HEK293T (cell line): ENCODE measurements around the gene SELENOS.

Experiments used
- CTCF ChIA-PET: fragments of 350-600 bp; formaldehyde crosslinking; extraction: SDS; loops from one replicate; lab custom pipeline; 2021; ENCODE audit warnings: antibody characterized with exemption, inconsistent platforms; lab: Yijun Ruan, JAX
- POLR2A ChIA-PET: fragments of 350-600 bp; formaldehyde crosslinking; extraction: SDS; loops from one replicate; lab custom pipeline; 2020; ENCODE audit warnings: antibody characterized with exemption, inconsistent platforms; lab: Yijun Ruan, JAX
- DNase-seq: peaks from one replicate; pipeline ENCODE4 v3.0.0; 2012; ENCODE audit warnings: mixed read lengths; ENCODE audit errors: extremely low spot score
- ARNT ChIP-seq: fragments of 450-650 bp; IDR thresholded peaks from 2 replicates; pipeline ENCODE4 v1.6.1; 2017; ENCODE audit warnings: mild to moderate bottlenecking
- BHLHE40 ChIP-seq: fragments of 450-650 bp; IDR thresholded peaks from 2 replicates; pipeline ENCODE4 v1.6.1; 2016; ENCODE audit warnings: mild to moderate bottlenecking, moderate library complexity, borderline replicate concordance
- CTBP1 ChIP-seq: fragments of 450-650 bp; IDR thresholded peaks from 2 replicates; pipeline ENCODE4 v1.6.1; 2016; ENCODE audit warnings: borderline replicate concordance
- ELF4 ChIP-seq: fragments of 450-650 bp; IDR thresholded peaks from 2 replicates; pipeline ENCODE4 v1.6.1; 2017; ENCODE audit warnings: antibody characterized with exemption
- FOXA1 ChIP-seq: fragments of 450-650 bp; IDR thresholded peaks from 2 replicates; pipeline ENCODE4 v1.6.1; 2016; ENCODE audit warnings: mild to moderate bottlenecking
- FOXK2 ChIP-seq: fragments of 450-650 bp; IDR thresholded peaks from 2 replicates; pipeline ENCODE4 v1.6.1; 2016; ENCODE audit warnings: mild to moderate bottlenecking
- FOXM1 ChIP-seq: fragments of 450-650 bp; IDR thresholded peaks from 2 replicates; pipeline ENCODE4 v1.6.1; 2017; ENCODE audit warnings: mild to moderate bottlenecking, borderline replicate concordance
- HDGF ChIP-seq: fragments of 450-650 bp; IDR thresholded peaks from 2 replicates; pipeline ENCODE4 v1.6.1; 2017; ENCODE audit warnings: antibody characterized with exemption, borderline replicate concordance
- L3MBTL2 ChIP-seq: fragments of 450-650 bp; conservative IDR thresholded peaks from 2 replicates; pipeline ENCODE4 v1.6.1; 2016; ENCODE audit warnings: mild to moderate bottlenecking
- LEF1 ChIP-seq: fragments of 450-650 bp; IDR thresholded peaks from 2 replicates; pipeline ENCODE4 v1.6.1; 2017; ENCODE audit warnings: mild to moderate bottlenecking, borderline replicate concordance
- NFRKB ChIP-seq: fragments of 450-650 bp; IDR thresholded peaks from 2 replicates; pipeline ENCODE4 v1.6.1; 2016; ENCODE audit warnings: mild to moderate bottlenecking, moderate library complexity
- PKNOX1 ChIP-seq: fragments of 450-650 bp; IDR thresholded peaks from 2 replicates; pipeline ENCODE4 v1.6.1; 2016
- SP1 ChIP-seq: fragments of 450-650 bp; IDR thresholded peaks from 2 replicates; pipeline ENCODE4 v1.6.1; 2017
- SUZ12 ChIP-seq: fragments of 450-650 bp; IDR thresholded peaks from 2 replicates; pipeline ENCODE4 v1.6.1; 2016; ENCODE audit warnings: mild to moderate bottlenecking
- TARDBP ChIP-seq: fragments of 450-650 bp; IDR thresholded peaks from 2 replicates; pipeline ENCODE4 v1.6.1; 2016
- ZNF384 ChIP-seq: fragments of 450-650 bp; IDR thresholded peaks from 2 replicates; pipeline ENCODE4 v1.6.1; 2016

The SELENOS gene

GRCh38 chr15:101244889-101245668, 32.2 kb downstream of the SELENOS start:
- no peak for DNase-seq
- TF ChIP-seq FOXM1 (no peak), FOXK2 (no peak), SUZ12 (no peak), TARDBP (no peak), SP1 (no peak), PKNOX1 (no peak), L3MBTL2 (no peak)
- ChIA-PET CTCF (no interaction called here), POLR2A (no interaction called here)

DNA sequence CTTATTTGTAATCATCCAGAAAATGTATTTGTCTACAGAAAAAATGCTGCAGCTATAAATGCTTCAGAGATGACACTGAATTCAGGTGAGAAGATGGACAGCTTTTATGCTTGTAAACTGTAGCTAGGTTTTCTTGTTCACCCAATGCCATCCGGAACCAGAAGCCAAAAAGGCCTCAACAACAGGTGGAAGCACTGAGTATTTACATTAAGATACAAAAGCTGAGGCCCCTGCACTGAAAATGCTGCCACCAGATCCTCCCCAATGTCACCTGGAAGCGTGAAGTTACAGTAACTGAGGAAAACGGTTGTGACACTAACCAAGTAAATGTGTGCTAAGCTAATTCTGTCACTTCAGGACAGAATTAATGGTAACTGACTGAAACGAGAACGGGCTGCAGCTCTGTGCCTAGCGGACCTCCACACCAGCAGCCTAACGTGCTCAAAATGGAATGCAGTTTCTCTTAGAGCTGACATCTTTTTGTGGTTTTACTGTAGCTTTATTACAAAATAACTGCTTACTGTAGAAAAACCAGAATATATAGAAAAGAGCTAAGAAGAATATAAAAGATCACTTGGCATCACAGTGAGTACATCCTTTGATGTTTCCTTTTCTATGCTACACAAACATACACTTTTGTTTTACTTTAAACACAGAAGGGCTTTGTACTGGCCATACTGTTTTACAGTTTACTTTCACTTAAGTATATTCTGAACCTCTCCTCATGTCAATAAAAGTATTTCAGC, 33.1 kb downstream of the SELENOS start:
- no peak for TF ChIP-seq NFRKB
- no peak for TF ChIP-seq ARNT
- no peak for TF ChIP-seq ELF4
- TF ChIP-seq BHLHE40, result no peak
- no peak for TF ChIP-seq SUZ12
- TF ChIP-seq CTBP1, result no peak
- no peak for TF ChIP-seq SP1
- no peak for TF ChIP-seq ZNF384
- TF ChIP-seq LEF1, result no peak
- TF ChIP-seq FOXM1, result no peak
- TF ChIP-seq PKNOX1, result no peak
- ChIA-PET CTCF (interaction anchor here (1.0 kb wide), 1 partner anchor 154 kb away, joined by 3 read pairs; no protein-coding TSS in a partner anchor), POLR2A (no interaction called here)

GRCh38 chr15:101243420-101243819, 33.9 kb downstream of the SELENOS start:
- no peak for DNase-seq
- no peak for TF ChIP-seq BHLHE40
- no peak for TF ChIP-seq LEF1
- no peak for TF ChIP-seq NFRKB
- TF ChIP-seq HDGF, result no peak
- no peak for TF ChIP-seq ELF4
- TF ChIP-seq SP1, result no peak
- TF ChIP-seq ARNT, result no peak
- no peak for TF ChIP-seq L3MBTL2
- no peak for TF ChIP-seq CTBP1
- TF ChIP-seq TARDBP, result no peak
- TF ChIP-seq ZNF384, result no peak
- TF ChIP-seq FOXA1, result no peak
- TF ChIP-seq FOXK2, result no peak
- no peak for TF ChIP-seq FOXM1
- CTCF ChIA-PET, result interaction anchor here (1.0 kb wide), 1 partner anchor 153 kb away, joined by 3 read pairs; no protein-coding TSS in a partner anchor
- POLR2A ChIA-PET, result no interaction called here

More for the DNA sequence above, 33.1 kb downstream of the SELENOS start:
- no peak for DNase-seq

DNA sequence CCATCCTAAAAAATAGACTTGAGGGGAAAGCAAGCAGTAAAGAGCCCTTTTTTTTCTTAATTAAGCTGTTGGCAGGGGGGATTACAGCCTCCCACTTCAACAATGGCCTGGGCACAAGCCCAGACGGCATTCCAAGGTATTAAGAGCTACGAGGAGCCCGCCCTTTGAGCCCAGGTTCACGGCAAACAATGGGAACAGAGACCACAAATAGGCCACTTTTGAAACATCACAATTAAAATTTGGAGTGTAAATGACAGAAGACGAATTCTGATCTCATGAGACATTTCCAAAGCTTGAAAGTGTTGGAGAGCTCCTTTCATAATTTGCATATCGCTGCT, 34.3 kb downstream of the SELENOS start:
- ChIA-PET POLR2A (no interaction called here), CTCF (no interaction called here)
- TF ChIP-seq TARDBP, result no peak
- TF ChIP-seq FOXM1, result no peak
- no peak for DNase-seq

- POLR2A ChIA-PET, result no interaction called here
Measured at GRCh38 chr15:101242160-101242998, 34.9 kb downstream of the SELENOS start.

More at GRCh38 chr15:101242160-101242998, 34.9 kb downstream of the SELENOS start:
- CTCF ChIA-PET, result no interaction called here
- TF ChIP-seq CTBP1 (no peak), PKNOX1 (no peak), SUZ12 (no peak), HDGF (no peak), FOXA1 (no peak), ARNT (no peak), BHLHE40 (no peak), SP1 (no peak), NFRKB (no peak), LEF1 (no peak), FOXM1 (no peak), TARDBP (no peak), FOXK2 (no peak), ZNF384 (no peak), L3MBTL2 (no peak), ELF4 (no peak)
- DNase-seq, result no peak
